Left lung (tissue), 10 donors: ENCODE results near the gene CBX8. TPM values are rescaled to one million over a fixed set of nuclear protein-coding genes. Genes with fewer than 3 reads are reported as not detected.

Experiments used
- ATAC-seq: fragments of 200-7000 bp; cut with Tn5 transposase; one replicate; pipeline ENCODE4 v1.9.1; 2020; ENCODE audit warnings: moderate library complexity
- DNase-seq, 4 donors: peaks; one replicate each; pipeline ENCODE4 v3.0.0-alpha.2; 2013 to 2020
- H3K27ac ChIP-seq, 2 donors: fragments of 200-600 bp; sonication (generic) in 1 of 2; one replicate each; pipeline versions ENCODE4 v1.5.0 to v1.8.0; 2020 to 2021
- H3K27me3 ChIP-seq, 2 donors: fragments of 200-600 bp; sonication (generic) in 1 of 2; one replicate each; pipeline versions ENCODE4 v1.5.0 to v1.8.0; 2020 to 2021
- H3K36me3 ChIP-seq, 2 donors: fragments of 200-600 bp; sonication (generic) in 1 of 2; one replicate each; pipeline versions ENCODE4 v1.5.0 to v1.8.0; 2020 to 2021
- H3K4me1 ChIP-seq, 2 donors: fragments of 200-600 bp; one replicate each; pipeline ENCODE4 v1.8.0; 2021
- H3K4me3 ChIP-seq, 2 donors: fragments of 200-600 bp; sonication (generic) in 1 of 2; one replicate each; pipeline versions ENCODE4 v1.5.0 to v1.8.0; 2020 to 2021; ENCODE audit warnings: mild to moderate bottlenecking in 1 of 2
- H3K9me3 ChIP-seq, 2 donors: fragments of 200-600 bp; sonication (generic) in 1 of 2; one replicate each; pipeline versions ENCODE4 v1.5.0 to v1.8.0; 2020 to 2021
- intact Hi-C, 2 donors: fragments of 100-400 bp; cut with DNase I; formaldehyde crosslinking; loops; one replicate each; pipeline versions ENCODE4 v1.11.2 to v1.14.2; 2022
- polyA plus RNA-seq, 6 donors: library from polyadenylated mRNA; unstranded; fragments of 120-200 nt; gene quantifications; one replicate each; pipeline ENCODE4 v1.2.1, GENCODE V29; 2013; ENCODE audit not compliant: insufficient read length in 6 of 6
- total RNA-seq, 2 donors: library from RNA; stranded (reverse); fragmentation: NEBNext Ultra II Directional; extraction: Animal tissue kit (Norgen Biotek cat#: 25700); gene quantifications; one replicate each; pipeline ENCODE4 v1.2.1, GENCODE V29; 2021
- TF ChIP-seq, protein P1 (sequence below), 2 donors: fragments of 200-600 bp; sonication (generic) in 1 of 2; IDR thresholded peaks; one replicate each; pipeline versions ENCODE4 v1.5.0 to v1.8.0; 2021; ENCODE audit warnings: antibody characterized with exemption in 2 of 2
- donor health status: DM: no; HTN: yes; CAD: no.
- donor health status: DM: no; HTN: no; CAD: no.

The CBX8 gene
- total and polyA plus RNA-seq, 8 donors = 7.3 to 11.4 (median 8.9) TPM

DNA sequence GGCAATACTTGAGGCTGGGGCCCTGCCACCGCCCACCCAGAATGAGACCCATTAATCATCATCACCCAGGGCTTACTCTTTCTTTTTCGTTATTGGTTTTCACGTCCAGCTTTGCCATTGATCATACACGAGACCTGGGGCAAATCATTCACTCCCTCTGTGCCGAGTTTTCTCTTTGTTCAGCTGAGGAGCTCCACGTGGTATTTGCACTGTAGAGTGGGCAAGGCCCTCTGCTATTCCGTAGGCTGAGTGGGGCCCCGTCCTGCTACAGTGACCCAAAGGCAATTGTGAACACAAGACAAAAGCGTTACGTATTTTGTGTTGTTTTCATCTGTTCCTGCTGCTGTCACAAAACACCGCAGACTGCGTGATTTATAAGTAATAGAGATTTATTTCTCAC lies 42.5 kb downstream of the CBX8 start:
- TF ChIP-seq, protein P1, sequence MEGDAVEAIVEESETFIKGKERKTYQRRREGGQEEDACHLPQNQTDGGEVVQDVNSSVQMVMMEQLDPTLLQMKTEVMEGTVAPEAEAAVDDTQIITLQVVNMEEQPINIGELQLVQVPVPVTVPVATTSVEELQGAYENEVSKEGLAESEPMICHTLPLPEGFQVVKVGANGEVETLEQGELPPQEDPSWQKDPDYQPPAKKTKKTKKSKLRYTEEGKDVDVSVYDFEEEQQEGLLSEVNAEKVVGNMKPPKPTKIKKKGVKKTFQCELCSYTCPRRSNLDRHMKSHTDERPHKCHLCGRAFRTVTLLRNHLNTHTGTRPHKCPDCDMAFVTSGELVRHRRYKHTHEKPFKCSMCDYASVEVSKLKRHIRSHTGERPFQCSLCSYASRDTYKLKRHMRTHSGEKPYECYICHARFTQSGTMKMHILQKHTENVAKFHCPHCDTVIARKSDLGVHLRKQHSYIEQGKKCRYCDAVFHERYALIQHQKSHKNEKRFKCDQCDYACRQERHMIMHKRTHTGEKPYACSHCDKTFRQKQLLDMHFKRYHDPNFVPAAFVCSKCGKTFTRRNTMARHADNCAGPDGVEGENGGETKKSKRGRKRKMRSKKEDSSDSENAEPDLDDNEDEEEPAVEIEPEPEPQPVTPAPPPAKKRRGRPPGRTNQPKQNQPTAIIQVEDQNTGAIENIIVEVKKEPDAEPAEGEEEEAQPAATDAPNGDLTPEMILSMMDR (IDR thresholded peaks at IDR 0.05) = no peak
- H3K27ac ChIP-seq = no peak overlapping the region
- intact Hi-C loops = no loop called here
- no peak overlapping the region for H3K4me3 ChIP-seq
- peaks cover 12 to 57% of the 10 kb centered on the region in 2 donors for H3K27me3 ChIP-seq
- DNase-seq (peak in 1 of 4 donors; percentile 7), ATAC-seq (no peak)
- no peaks in the 10 kb centered on the region for H3K9me3 ChIP-seq
- no peaks in the 10 kb centered on the region for H3K4me1 ChIP-seq
- no peaks in the 10 kb centered on the region for H3K36me3 ChIP-seq

DNA sequence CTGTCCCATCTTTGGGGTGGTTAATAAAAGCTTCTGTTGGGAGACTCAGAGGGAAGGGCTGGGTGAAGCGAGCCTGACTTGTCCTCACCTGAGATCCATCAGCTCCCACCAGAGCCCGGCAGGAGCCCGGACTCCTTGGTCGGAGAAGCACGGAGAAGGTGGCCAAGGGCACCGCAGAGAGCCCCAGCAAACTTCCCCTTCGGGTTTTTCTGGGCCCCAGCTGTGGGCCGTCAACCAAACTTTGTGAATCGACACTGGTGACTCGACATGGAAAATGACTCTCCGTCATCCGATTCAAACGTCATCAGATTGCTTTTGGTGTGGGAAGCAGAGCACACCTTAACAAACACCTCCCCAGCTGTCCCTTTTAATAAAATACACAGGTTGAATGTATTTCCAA lies 44.7 kb downstream of the CBX8 start:
- ATAC-seq = no peak
- Histone ChIP-seq H3K27ac (no peak overlapping the region), H3K36me3 (no peaks in the 10 kb centered on the region), H3K4me3 (no peak overlapping the region), H3K4me1 (no peaks in the 10 kb centered on the region), H3K27me3 (peaks cover 34 to 79% of the 10 kb centered on the region in 2 donors), H3K9me3 (no peaks in the 10 kb centered on the region)
- peak in 1 of 4 donors; percentile 44 for DNase-seq
- intact Hi-C loops = no loop called here
- TF ChIP-seq, protein P1 (IDR thresholded peaks at IDR 0.05) = no peak

DNA sequence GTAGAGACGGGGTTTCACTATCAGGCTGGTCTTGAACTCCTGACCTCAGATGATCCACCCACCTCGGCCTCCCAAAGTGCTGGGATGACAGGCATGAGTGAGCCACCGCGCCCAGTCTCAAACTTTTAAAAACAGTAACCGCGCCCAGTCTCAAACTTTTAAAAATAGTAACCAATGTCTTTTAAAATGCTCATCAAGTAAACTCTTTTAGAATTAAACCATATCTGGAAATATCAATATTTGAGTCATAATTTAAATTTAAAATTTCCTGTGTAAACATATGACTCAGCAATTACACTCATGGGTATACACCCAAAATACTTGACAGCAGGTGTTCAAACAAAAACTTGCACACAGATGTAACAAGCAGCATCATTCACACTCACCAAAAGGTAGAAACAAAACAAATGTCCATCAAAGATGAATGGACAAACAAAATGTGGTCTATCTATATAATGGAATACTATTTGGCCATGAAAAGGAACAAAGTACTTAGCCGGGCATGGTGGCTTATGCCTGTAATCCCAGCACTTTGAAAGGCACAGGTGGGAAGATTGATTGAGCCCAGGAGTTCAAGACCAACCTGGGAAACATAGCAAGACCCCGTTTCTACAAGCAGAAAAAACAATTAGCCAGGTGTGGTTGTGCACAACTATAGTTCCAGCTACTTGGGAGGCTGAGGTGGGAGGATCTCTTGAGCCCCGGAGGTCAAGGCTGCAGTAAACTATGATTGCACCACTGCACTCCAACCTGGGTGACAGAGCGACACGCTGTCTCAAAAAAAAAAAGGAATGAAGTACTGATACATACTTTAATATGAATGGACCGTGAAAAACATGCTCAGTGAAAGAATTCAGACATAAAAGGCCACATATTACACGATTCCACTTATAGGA lies 46.0 kb downstream of the CBX8 start:
- H3K27ac ChIP-seq = no peak overlapping the region
- H3K27me3 ChIP-seq = peaks cover 44 to 92% of the 10 kb centered on the region in 2 donors
- intact Hi-C loops = no loop called here
- H3K9me3 ChIP-seq = no peaks in the 10 kb centered on the region
- H3K36me3 ChIP-seq = no peaks in the 10 kb centered on the region
- H3K4me3 ChIP-seq = no peak overlapping the region
- TF ChIP-seq, protein P1 (IDR thresholded peaks at IDR 0.05) = no peak
- no peak for ATAC-seq
- no peaks in the 10 kb centered on the region for H3K4me1 ChIP-seq
- DNase-seq = peak in 1 of 4 donors; percentile 2

DNA sequence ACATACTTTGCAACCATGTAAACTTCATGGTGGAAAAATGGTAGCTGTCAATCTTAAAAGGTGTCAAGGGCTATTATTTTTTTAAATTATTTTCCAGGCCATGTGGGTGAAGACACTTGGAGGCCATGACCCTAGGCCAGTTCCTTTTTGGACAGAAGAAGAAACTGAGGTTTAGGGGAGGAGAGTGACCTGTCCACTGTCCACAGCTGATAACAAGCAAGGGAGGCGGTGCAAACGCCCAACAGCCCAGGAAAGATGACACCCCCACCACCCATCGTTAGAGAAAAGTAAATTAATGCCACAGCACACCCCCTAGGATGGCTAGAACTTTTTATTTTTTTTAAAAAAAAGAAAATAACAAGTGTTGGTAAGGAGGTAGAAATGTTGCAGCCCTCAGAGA lies 46.9 kb downstream of the CBX8 start:
- intact Hi-C loops = no loop called here
- no peaks in the 10 kb centered on the region for H3K9me3 ChIP-seq
- peak in 1 of 4 donors; percentile 3 for DNase-seq
- TF ChIP-seq, protein P1 (IDR thresholded peaks at IDR 0.05) = no peak
- no peaks in the 10 kb centered on the region for H3K36me3 ChIP-seq
- ATAC-seq = no peak
- H3K27me3 ChIP-seq = peaks cover 44 to 98% of the 10 kb centered on the region in 2 donors
- no peak overlapping the region for H3K4me3 ChIP-seq
- no peak overlapping the region for H3K27ac ChIP-seq
- H3K4me1 ChIP-seq = no peaks in the 10 kb centered on the region

DNA sequence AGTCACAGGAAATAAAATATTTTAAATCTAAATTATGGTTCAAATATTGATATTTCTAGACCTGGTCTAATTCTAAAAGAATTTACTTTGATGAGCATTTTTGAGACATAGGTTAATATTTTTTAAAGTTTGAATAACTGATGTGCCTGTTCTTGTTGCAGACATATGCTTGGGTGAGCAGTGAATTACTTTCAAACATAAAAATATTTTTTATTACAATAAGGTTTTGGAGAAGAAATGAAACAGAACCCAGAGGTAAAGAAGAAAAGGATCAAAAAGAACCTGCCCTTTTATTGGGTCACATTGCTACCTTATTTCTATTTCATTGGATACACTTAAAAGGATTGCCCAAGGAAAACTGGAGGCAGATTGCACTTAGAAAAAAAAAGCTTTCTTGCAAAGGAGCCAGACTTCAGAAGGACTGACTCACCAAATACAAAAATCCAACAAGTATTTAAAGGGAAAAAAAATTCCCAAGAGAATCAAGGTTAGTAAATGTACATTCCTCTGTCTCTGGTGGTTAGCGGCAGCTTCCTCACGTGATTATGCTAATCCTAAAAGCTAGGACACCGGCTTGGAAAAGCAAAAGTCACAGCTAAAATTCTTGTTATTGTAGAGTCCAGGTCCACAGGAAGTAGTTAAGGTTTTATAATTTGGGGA lies 47.6 kb downstream of the CBX8 start:
- H3K27me3 ChIP-seq = peaks cover 44 to 94% of the 10 kb centered on the region in 2 donors

More for the DNA sequence above, 47.6 kb downstream of the CBX8 start:
- ATAC-seq = no peak
- Histone ChIP-seq H3K27ac (no peak overlapping the region), H3K9me3 (no peaks in the 10 kb centered on the region), H3K4me1 (no peaks in the 10 kb centered on the region), H3K4me3 (no peak overlapping the region), H3K36me3 (no peaks in the 10 kb centered on the region)
- TF ChIP-seq, protein P1 (IDR thresholded peaks at IDR 0.05) = no peak
- DNase-seq = no peak
- intact Hi-C loops = no loop called here
